Hematopoietic multipotent progenitor cell treated with erythropoietin and hydrocortisone succinate and interleukin-3 and kit ligand, for 17 days (in vitro differentiated cells): Measurements from ENCODE around the gene PRMT5.

ENCODE experiments used
- DNase-seq: peaks from one replicate; pipeline ENCODE4 v3.0.0-alpha.2; 2015; ENCODE audit warnings: low spot score

Gene PRMT5

GRCh38 chr14:22897357-22897756 lies 31.8 kb downstream of the PRMT5 start:
- DNase-seq, result peak; percentile 81

- peak; percentile 24 for DNase-seq
Observed at GRCh38 chr14:22896760-22897159, 32.4 kb downstream of the PRMT5 start.

- peak; percentile 15 for DNase-seq
Observed at GRCh38 chr14:22896356-22896755, 32.8 kb downstream of the PRMT5 start.

GRCh38 chr14:22895402-22895801 lies 33.8 kb downstream of the PRMT5 start:
- no peak for DNase-seq

- DNase-seq, result no peak
Observed at GRCh38 chr14:22893706-22894105, 35.5 kb downstream of the PRMT5 start.

- no peak for DNase-seq
Observed at GRCh38 chr14:22892488-22892887, 36.7 kb downstream of the PRMT5 start.

GRCh38 chr14:22890416-22890815 lies 38.8 kb downstream of the PRMT5 start:
- no peak for DNase-seq

GRCh38 chr14:22888662-22889061 lies 40.5 kb downstream of the PRMT5 start:
- no peak for DNase-seq

GRCh38 chr14:22887990-22888378 lies 41.2 kb downstream of the PRMT5 start:
- DNase-seq, result no peak

- DNase-seq, result peak; percentile 87
Observed at GRCh38 chr14:22887260-22887989, 41.8 kb downstream of the PRMT5 start.

GRCh38 chr14:22886500-22887259 lies 42.5 kb downstream of the PRMT5 start:
- DNase-seq, result peak; percentile 83

GRCh38 chr14:22885975-22886374 lies 43.2 kb downstream of the PRMT5 start:
- no peak for DNase-seq

GRCh38 chr14:22884738-22885523 lies 44.2 kb downstream of the PRMT5 start:
- no peak for DNase-seq

- no peak for DNase-seq
Observed at GRCh38 chr14:22884076-22884737, 45.0 kb downstream of the PRMT5 start.

GRCh38 chr14:22883173-22883976 lies 45.8 kb downstream of the PRMT5 start, which contains the start of gene REM2:
Gene REM2 (plus strand): TSS chr14:22883222. CDS start chr14:22883288, 66 bp downstream.
- no peak for DNase-seq

GRCh38 chr14:22882529-22883172 lies 46.5 kb downstream of the PRMT5 start:
- DNase-seq, result no peak

- DNase-seq, result no peak
Observed at GRCh38 chr14:22882064-22882463, 47.1 kb downstream of the PRMT5 start.

- DNase-seq, result no peak
Observed at GRCh38 chr14:22878271-22879246, 50.6 kb downstream of the PRMT5 start.

GRCh38 chr14:22877000-22877501 lies 52.1 kb downstream of the PRMT5 start:
- DNase-seq, result no peak
